GM18868 (cell line): Measurements from ENCODE around the gene ANTXR1.

Experiments
- ATAC-seq: cut with Tn5 transposase; IDR thresholded peaks from one replicate; pipeline ENCODE4 v1.9.1; 2021; ENCODE audit warnings: mild to moderate bottlenecking, moderate library complexity; ENCODE audit not compliant: unreplicated experiment

ANTXR1 gene

GRCh38 chr2:69067866-69068265 is 54.9 kb downstream of the ANTXR1 start:
- ATAC-seq: no peak

DNA sequence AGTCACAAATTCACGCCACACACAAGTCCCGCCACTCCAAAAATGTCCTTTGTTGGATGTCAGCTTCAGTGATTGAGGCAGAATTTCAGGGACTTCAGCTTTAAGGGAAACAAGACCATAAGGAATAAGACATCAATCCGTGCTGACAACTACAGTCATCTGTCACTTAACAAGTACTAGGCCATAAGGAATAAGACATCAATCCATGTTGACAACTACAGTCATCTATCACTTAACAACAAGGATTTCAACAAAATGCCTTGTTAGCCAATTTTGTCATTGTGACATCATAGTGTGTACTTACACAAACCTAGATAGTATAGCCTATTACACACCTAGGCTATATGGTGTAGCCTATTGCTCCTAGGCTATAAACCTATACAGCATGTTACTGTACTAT is 58.0 kb downstream of the ANTXR1 start:
- ATAC-seq: no peak

DNA sequence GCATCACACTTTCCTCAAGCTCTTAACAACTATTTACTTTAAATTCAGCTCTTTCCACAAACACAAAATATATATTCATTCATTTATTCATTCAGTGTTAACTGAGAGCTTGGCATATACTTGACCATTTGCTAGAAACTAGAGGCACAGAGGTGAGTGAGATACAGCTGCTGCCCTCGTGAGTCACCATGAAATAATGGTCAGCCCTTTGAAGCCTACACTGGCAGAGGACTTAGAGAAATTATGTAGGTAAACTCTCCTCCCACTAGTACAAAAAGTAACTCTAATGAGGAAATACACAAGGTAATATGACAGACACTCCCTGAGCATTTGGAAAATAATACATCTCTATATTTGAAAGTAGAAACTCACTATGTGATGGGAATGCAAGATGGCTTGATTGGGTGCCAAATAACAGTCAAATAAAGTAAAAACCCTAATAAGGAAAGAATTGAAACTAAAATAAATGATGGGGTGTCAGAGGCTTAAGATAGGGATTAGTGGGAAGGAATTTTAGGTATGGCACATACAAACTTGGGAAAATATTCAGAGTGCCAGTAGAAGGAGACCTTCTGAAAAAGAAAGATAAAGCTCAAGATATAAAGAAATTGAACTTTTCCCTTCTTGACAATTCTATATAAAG is 61.1 kb downstream of the ANTXR1 start:
- ATAC-seq: no peak

DNA sequence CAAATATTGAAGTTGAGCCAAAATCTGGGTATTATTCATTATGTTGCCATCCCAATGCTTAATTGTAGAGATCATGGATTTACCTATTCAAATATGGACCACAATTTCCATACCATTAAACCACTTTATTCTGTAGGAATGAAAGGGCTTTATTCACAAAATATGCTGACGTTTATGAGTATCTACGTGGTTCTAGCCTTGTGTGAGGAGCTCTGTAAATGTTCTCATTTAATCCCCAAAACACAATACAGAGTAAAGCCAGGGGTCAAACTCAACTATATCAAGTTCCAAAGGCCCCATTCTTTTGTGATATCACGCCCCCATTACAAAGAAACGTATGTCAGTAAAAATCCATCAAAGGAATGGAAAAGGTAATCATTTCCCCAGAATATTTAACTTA is 61.9 kb downstream of the ANTXR1 start:
- ATAC-seq: no peak

DNA sequence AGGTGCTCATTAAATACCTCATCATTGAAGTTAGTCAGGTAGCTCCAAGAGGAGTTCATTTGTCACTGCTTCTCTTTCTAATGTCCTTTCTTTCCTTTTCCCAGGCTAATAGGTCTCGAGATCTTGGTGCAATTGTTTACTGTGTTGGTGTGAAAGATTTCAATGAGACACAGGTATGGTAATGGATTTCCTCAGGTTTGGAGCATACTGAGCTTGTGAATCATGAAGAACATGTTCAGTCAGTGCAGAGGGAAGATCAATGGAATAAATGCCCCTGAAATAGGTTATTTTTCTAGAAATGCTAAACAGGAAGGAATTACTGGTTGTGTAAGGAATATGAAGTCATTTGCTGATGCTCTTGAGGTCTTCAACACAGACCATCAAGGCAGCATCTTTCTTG is 62.5 kb downstream of the ANTXR1 start:
- no peak for ATAC-seq

DNA sequence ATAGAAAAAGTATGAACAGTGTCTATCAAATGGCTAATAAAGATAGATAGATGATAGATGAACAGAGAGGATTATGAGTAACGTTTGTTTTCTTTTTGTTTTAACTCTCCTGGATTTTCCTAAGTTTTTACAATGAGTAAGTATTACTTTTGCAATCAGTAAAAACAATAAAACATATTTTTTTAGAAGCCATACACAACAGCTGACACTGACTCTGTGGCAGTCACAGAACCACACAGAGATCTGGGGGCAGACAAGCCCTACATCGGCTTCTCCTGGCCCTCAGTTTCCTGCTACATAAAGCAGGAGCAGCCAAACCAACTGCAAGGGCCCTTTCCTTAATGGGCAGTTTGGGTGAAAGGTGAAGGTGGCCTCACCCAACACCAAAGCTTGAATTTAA is 63.6 kb downstream of the ANTXR1 start:
- ATAC-seq: no peak

DNA sequence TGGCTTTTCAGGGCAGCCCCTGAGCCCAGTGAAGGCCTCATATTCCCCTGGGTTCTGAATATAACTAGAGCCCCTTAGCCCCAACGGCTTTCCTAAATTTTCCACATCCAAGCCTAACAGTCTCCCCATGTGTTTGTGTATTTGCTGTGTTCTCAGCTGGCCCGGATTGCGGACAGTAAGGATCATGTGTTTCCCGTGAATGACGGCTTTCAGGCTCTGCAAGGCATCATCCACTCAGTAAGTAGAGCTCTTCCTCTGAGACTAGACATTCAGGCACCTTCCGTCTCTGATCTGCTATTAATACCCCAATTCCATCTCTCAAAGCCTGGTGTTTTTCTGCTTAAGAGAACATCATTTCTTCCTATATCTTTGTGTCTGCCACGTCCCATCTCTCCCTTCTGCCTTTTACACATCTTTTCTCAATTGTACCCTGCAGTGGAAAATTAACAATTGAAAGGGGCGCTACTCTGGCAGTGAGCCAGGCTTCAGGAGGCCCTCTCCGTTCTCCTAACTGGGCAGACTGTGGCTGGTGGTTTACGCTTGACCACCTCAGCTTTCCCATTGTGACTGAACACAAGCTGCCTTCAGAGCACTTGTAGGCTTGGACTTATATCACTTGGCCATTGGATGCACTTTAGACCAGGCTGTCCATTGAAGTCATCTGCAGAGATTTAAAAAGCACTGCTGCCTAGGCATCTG is 64.4 kb downstream of the ANTXR1 start:
- ATAC-seq: no peak

- no peak for ATAC-seq
Measured at GRCh38 chr2:69080071-69080470, 67.1 kb downstream of the ANTXR1 start.

DNA sequence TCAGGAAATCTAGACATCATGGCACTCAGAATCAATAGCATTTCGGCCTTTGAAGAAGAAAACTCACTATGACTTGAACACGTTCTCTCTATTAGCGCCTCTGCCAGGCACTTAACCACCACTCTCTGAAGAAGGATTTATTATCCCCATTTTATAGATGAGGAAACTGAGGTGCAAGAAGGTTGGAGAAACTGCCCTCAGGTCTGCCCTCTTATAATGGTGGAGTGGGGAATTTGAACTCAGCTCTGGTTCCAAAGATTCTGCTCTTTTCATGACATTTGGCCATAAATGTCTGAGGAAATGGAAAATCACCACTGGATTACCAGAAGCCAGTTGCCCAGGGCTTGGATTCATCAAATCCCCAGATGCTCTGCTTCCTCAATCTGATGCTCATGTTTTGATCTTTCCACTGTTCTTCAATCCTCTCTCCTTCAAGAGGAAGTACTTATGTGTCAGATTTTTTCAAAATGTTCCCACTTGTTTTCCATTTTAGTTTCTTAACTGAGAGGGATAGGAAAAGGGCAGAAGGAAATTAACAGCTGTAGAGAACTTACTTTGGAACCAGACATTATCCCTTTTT is 68.1 kb downstream of the ANTXR1 start:
- ATAC-seq: no peak

DNA sequence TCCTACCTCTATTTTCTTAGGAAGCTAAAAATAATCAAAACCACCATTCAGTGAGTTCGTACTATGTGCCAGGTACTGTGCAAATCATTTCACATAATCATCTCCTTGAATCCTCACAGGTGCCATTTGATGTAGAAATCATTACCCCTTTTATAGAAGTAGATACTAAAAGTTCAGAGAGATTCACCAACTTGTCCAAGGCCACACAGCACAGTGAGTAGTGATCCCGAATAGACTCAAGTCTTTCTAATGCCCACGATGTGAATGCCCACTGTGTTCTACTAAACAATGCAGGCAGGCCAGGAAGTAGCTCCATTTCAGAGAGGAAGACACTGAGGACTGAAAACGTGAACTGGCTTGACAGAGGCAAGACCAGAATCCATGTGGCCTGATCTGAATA is 68.8 kb downstream of the ANTXR1 start:
- ATAC-seq: no peak

DNA sequence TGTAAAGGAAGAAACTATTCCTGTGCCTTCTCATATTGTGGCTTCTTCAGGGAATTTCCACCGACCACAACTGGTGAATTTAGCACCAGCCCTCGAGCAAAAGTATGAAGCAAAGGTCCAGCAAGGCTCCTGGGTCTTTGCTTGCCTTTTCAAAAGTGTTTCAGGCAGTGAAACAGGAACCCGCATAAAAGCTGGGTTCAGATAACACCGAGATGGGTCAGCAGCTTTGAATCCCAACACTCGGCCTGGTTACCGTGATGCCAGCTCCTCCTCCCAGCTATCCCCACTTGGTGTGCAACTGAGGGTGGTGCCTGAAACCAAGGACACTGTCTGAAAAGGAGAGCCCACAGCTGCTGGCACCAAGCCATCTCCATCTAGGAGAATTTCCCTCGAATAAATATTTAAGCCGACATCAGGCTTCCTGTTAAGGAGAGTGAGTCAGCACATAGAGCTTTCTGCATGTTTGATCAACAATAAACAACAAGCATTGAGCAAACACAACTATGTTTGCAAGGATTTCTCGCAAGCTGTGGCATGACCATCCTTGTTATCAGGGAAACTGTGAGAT is 69.5 kb downstream of the ANTXR1 start:
- ATAC-seq: no peak

DNA sequence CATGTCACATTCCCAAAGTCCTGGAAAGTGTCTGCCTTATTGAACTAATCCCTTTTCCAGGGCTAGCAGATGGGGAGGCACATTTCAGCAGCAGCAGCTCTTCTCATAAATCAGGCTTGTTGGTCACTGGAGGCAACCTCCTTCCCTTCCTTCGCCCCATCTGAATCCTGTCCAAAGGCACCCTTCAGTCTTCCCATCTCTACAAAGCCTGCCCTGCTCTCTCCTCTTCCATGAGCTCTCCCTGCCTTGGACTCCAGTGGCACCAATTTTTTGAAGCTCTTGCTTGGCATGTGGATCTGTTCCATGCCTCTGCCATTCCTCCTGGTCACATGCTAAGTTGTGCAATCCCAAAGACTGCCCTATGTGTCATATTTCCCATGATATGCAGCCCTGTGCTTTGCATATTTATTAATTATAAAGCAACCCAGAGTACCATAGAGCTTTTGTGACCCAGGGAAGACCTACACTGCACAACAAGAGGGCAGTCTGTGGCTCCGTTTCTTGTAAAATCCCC is 70.3 kb downstream of the ANTXR1 start:
- ATAC-seq: no peak

DNA sequence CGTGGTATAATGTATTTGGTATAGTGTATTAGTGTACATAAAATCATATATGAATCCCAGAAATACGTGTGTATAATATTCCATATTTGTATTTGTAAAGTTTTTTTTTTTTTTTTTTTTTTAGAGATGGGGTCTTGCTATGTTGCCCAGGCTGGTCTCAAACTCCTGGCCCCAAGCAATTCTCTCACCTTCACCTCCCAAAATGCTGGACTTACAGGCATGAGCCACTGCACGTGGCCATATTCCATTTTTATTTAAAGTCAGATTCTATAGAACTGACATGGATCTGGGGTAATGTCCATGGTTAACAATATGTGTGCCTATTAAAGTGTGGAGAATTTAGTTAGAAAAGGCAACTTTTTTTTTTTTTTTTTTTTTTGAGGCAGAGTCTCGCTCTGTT is 71.5 kb downstream of the ANTXR1 start:
- no peak for ATAC-seq

GRCh38 chr2:69086466-69086865 is 73.5 kb downstream of the ANTXR1 start:
- ATAC-seq: no peak

DNA sequence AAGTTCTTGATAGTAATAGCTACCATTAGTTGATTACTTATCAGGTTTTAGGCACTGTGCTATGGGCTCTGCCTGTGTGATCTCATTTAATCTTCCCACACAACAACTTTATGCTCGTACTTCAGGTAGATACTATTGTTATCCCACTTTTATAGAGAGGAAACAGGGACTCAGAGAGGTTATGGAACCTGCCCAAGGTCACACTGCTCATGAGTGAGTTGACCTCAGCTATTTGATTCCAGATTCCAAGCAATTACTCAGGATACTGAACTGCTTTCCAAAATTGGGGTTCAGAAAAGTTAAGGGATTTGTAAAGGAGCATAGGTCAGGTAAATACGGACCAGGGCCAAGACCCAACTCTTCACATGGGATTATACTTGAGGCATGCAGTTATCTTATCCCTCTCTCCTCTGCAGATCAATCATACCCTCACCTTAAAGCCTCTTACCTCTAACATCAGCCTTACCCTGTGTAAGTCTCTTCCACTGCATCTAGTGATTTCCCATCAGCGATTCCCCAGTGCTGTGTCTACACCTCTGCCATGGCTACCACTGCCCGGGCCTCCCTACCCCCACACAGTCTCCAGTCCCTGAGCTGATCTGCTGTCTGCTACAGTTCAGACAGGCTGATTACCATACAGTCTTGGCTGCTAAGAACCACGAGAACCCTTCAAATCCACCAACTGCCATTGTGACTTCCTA is 74.4 kb downstream of the ANTXR1 start:
- ATAC-seq: no peak

GRCh38 chr2:69087912-69088240 is 74.9 kb downstream of the ANTXR1 start:
- ATAC-seq: no peak

DNA sequence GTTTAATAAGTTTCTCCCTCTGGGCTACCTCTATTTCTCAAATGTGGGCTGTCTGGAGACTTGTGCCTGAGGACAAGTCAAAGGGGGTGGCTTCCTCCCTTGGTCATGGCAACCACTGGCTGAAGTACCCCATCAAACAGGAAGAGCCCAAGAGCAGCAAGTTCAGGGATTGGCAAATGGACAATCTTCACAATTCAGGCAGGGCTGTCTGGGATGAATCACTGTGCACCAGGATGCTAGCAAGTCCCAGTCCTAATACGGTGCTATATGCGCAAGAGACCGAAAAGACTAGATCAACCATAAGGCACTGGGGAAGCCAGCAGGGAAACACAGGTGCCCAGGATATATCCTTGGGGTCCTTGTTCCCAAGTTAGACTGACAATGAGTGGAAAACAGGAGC is 75.5 kb downstream of the ANTXR1 start:
- no peak for ATAC-seq

DNA sequence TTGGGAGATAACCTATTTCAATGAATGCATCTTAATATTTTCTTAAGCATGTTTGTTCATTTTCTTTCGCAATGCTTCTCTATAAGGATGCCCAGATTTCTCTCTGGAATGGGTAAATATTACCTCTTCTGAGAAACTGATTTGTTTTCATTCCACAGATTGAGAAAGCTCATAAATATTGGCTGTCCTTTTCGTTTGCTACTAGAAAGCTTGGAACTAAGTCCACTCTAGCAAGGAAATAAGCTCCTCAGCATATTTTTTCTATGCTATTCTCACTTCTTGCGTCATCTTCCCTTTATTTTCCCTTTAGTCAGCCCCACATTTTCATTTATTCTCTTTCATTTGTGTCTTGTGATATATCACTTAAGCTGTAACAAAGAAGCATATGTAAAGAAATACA is 76.3 kb downstream of the ANTXR1 start:
- ATAC-seq: no peak

DNA sequence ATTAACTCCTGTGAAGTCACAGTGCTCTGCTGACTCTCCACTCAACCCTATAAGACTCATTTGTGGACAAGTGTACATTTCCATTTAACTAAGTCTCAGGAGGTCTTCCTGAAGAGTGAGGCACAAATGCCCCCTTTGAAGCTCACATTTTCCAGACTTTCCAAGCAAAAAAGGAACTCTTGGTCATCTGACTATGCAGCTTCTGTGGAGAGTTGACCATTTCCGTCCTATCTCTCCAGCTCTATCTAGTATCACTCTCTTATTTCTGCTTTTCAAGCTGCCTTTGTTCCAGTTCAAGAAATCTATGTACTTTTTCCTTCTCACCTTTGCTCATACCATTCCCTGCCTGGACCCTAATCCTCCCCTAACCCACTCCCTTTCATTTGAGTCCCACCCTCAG is 77.0 kb downstream of the ANTXR1 start:
- no peak for ATAC-seq

DNA sequence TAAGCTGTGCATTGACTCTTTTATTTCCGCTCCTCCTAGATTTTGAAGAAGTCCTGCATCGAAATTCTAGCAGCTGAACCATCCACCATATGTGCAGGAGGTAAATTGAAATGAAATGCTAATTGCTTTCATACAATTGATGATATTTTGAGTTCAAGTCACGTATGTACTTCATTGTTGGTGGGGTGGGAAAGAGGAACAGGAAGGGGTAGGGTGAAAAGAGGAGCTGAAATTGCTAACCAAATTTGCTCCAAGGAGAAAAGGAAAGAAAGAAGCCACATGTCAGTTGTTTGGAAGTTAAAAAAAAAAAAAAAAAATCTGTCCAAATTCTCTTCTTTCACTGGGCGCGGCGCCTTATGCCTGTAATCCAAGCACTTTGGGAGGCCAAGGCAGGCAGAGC is 77.8 kb downstream of the ANTXR1 start:
- ATAC-seq: no peak

DNA sequence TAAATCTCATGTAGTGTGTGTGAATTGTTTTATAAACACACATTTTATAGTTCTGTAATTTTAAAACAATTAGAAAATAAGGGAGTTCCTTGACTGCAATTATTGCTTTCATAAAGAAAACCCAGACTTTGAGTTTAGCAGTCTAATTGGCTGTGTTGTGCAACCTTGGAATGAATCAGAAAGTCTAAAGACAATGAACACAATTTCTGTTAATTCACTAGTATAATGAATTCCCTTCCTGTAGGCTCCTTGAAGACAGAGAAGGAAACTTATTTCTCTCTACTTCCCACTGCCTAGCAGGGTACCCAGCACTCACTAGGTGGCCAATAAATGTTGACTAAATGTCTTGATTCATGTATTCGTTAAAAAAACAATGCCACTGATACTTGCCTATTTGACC is 79.9 kb downstream of the ANTXR1 start:
- ATAC-seq: no peak

DNA sequence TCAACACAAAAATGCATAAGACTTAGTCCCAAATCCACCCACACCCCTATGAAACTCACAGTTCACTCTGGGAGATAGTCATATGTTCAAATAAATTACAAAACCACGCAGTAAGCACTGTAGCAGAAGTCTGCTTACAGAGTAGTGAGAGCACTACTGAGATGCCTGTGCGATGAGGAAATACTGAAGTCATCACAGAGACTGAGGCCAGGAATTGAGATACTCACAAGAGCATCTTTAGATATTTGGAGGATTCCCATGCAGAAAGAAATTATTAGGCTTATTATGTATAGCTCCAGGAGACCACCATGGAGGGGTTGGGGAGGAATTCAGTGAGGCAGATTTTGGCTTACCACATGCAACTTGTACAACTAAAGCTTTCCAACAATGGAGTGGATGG is 82.3 kb downstream of the ANTXR1 start:
- no peak for ATAC-seq
